Endothelial cell of hepatic sinusoid (primary cell): ENCODE data around the gene RPTOR.

ENCODE experiments used
- in situ Hi-C: cut with HindIII; loops from 2 replicates; pipeline ENCODE4 v1.10.0; 2017; ENCODE audit warnings: low sequenced_read_pairs

The RPTOR gene

GRCh38 chr17:80659651-80660050 lies 115.0 kb downstream of the RPTOR start:
- in situ Hi-C loops: no loop called here

- in situ Hi-C loops: no loop called here
Observed at GRCh38 chr17:80660527-80661198, 116.0 kb downstream of the RPTOR start.

GRCh38 chr17:80662557-80662956 lies 117.9 kb downstream of the RPTOR start:
- in situ Hi-C loops: no loop called here

- in situ Hi-C loops: no loop called here
Observed at GRCh38 chr17:80663781-80664206, 119.2 kb downstream of the RPTOR start.

- in situ Hi-C loops: no loop called here
Observed at GRCh38 chr17:80664217-80664790, 119.7 kb downstream of the RPTOR start.

- in situ Hi-C loops: no loop called here
Observed at GRCh38 chr17:80665792-80666191, 121.2 kb downstream of the RPTOR start.

GRCh38 chr17:80666867-80667266 lies 122.2 kb downstream of the RPTOR start:
- in situ Hi-C loops: no loop called here

GRCh38 chr17:80667462-80668277 lies 123.0 kb downstream of the RPTOR start:
- in situ Hi-C loops: no loop called here

GRCh38 chr17:80668375-80669148 lies 123.9 kb downstream of the RPTOR start:
- in situ Hi-C loops: no loop called here

GRCh38 chr17:80671039-80671824 lies 126.6 kb downstream of the RPTOR start:
- in situ Hi-C loops: loop anchor here (5.0 kb wide), 1 partner anchor 34 kb away; no protein-coding TSS in a partner anchor

GRCh38 chr17:80671825-80672110 lies 127.1 kb downstream of the RPTOR start:
- in situ Hi-C loops: loop anchor here (5.0 kb wide), 1 partner anchor 34 kb away; no protein-coding TSS in a partner anchor

GRCh38 chr17:80673152-80673920 lies 128.7 kb downstream of the RPTOR start:
- in situ Hi-C loops: loop anchor here (5.0 kb wide), 1 partner anchor 36 kb away; no protein-coding TSS in a partner anchor

- in situ Hi-C loops: no loop called here
Observed at GRCh38 chr17:80675438-80676095, 130.9 kb downstream of the RPTOR start.

GRCh38 chr17:80676096-80676466 lies 131.4 kb downstream of the RPTOR start:
- in situ Hi-C loops: no loop called here

- in situ Hi-C loops: no loop called here
Observed at GRCh38 chr17:80676564-80676963, 131.9 kb downstream of the RPTOR start.

GRCh38 chr17:80677214-80677756 lies 132.6 kb downstream of the RPTOR start:
- in situ Hi-C loops: no loop called here

- in situ Hi-C loops: no loop called here
Observed at GRCh38 chr17:80679816-80680215, 135.2 kb downstream of the RPTOR start.

GRCh38 chr17:80681215-80681614 lies 136.6 kb downstream of the RPTOR start:
- in situ Hi-C loops: no loop called here

GRCh38 chr17:80682372-80682771 lies 137.7 kb downstream of the RPTOR start:
- in situ Hi-C loops: no loop called here
